Skin of body (tissue), 2 donors: ENCODE data around the gene TMEM134. TPM values are rescaled to one million over a fixed set of nuclear protein-coding genes. Genes with fewer than 3 reads are reported as not detected.
A peak's percentile ranks its signal among the peaks of the same experiment; 100 is the strongest.
"Not testable (repeated sequence)": the region's sequence is repeated elsewhere in the genome, so short reads cannot be mapped to it uniquely, and the experiment has no call there.

Experiments used
- DNase-seq: peaks from one replicate; lab custom pipeline; 2025; lab: John Stamatoyannopoulos, UW
- total RNA-seq: library from RNA; depleted of rRNA; stranded (reverse); fragments of >200 nt; gene quantifications from one replicate; pipeline ENCODE4 v1.2.3, GENCODE V29; 2014

TMEM134 gene, protein sequence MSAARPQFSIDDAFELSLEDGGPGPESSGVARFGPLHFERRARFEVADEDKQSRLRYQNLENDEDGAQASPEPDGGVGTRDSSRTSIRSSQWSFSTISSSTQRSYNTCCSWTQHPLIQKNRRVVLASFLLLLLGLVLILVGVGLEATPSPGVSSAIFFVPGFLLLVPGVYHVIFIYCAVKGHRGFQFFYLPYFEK
- total RNA-seq = 33.7 TPM

- DNase-seq = peak; percentile 88
These were observed at the start of gene TMEM134 for GRCh38 chr11:67468759-67469507. Gene TMEM134, minus strand, starts transcription at chr11:67469251. Its CDS starts 59 bp downstream, at chr11:67469192.

GRCh38 chr11:67517784-67518552, 48.9 kb upstream of the TMEM134 start:
- DNase-seq = no peak

DNA sequence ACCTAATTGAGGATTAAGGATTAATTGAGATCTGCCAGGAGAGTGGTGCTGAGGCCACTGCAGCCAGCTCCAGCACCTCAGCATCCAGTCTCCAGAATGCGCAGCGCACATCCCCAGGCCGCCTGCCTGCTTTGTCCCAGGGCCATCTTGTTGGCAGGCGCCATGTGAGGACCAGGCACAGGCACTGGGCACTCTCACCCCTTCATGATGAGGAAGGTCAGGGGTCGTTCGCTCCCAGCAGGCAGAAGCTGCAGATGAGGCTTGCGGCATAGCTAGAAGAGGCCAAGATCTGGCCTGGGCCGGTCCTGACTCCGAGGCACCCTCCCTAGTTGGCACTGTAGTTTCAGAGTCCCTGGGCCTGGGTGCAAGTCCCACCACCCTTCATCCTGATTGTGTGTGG, 47.8 kb upstream of the TMEM134 start:
- DNase-seq = no peak

GRCh38 chr11:67514116-67514515, 45.1 kb upstream of the TMEM134 start:
- DNase-seq = no peak

DNA sequence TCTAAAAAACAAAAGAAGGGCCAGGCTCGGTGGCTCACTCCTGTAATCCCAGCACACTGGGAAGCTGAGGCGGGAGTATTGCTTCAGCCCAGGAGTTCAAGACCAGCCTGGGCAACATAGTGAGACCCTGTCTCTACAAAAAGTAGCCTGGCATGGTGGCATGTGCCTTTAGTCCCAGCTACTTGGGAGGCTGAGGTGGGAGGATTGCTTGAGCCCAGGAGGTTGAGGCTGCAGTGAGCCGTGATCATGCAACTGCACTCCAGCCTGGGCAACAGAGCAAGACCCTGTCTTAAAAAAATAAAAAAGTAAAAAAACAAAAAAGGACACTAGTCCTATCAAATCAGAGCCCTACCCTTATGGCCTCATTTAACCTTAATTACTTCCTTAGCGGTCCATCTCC, 42.5 kb upstream of the TMEM134 start:
- not testable (repeated sequence) for DNase-seq

DNA sequence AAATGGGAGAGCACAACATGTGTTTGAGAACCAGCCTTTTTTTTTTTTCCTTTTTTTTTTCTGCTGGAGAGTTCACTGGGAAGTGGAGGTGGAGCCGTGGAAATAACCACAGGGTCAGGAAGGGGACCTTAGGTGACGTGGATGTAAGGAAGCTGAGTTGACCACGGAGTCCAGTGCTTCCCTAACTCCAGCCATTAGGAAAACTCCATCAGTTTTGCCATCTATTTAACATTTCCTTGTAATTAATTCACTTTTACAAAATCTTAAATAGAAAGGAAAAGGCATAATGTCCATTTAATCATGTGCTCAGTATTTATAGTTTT, 40.9 kb upstream of the TMEM134 start:
- DNase-seq = no peak

DNA sequence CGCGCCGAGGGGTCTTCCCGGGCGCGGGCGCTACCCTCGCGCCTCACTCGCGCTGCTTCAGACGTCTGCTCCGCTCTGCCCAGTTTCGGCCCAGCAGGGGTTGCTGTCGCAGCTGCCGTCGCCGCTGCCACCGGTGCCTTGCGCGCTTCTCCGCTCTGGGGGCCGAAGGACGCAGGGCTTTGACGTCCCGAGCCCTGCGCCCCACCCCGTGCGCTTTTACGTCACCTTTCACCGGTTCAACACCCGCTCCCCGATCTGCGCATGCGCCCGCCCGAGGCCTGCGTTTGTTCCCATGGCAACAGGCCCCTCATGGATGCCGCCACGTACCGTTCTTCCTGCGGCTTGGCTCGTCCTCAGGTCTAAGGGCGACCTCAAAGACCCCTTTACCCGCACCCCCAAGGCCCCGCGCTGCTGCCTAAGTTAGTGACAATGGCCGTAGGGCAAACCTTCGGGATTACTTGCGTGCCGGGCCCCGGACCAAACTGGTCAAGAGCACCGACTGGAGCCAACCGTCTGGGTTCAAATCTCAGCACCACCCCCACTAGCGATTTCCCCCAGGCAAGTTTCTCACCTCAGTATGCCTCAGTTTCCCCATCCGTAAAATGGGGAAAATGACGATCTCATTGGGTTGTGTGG, 39.6 kb upstream of the TMEM134 start:
- peak; percentile 85 for DNase-seq

DNA sequence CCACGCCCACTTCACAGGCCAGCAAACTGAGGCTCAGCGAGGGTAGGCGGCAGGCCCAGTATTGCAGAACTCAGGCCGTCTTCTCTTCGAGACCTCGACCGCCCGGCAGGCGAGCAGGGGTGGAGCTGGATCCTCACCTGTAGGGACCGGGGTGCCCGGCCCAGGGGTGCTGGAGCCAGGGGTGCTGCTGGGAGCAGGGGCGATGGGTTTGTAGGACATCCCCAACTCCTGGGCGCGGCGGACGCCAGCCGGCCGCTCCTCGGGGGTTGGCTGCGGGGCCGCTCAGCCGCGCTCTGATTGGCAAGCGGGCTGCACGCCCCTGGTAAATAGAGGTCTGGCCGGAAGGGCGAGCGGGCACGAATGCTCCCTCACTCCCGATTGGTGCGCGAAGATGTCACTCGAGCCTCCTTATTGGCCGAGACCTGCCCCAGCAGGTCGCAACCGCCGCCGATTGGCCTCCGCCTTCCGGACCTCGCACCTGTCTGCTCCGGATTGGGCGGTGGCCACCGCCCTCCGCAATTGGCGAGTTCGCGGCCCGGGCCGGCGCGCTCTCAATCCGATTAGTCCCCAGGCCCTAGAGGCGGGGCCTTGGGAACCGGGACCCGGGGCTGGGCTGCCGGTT, 38.9 kb upstream of the TMEM134 start, which contains the start of gene CDK2AP2:
Gene CDK2AP2 (minus strand): TSS at position 299 of the 622 bp plus-strand sequence. CDS start 80 bp downstream, at position 219.
- DNase-seq = peak; percentile 88

GRCh38 chr11:67507242-67507863, 38.3 kb upstream of the TMEM134 start:
- no peak for DNase-seq

DNA sequence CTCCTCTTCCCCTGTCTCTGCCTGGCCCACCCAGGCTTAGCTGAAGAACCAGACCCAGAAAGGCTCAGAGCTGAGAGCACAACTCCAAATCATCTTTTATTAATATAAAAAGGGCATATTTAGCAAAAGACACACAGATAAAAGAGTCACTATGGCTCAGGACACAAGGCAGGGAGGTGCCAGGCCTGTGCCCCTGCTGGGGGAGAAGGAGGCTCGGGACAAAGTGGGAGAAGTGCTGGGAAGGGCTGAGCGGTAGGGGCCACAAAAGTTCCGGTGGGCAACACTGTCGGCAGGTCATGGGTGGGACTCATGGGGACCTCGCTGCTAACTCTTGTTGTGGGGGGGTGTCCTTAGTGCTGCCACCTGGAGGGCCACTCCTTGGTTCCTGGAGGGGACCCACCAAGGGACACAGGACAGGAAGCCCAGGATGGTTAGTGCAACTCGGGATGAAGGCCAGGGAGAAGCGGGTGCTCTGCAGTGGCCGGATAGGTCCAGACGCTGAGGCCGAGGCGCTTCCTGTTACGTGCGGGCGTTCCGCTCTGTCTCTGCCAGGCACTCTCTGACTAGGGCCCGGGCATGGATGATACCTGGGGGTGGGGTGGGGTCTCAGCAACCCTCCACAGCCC, 37.5 kb upstream of the TMEM134 start:
- DNase-seq = no peak

- peak; percentile 47 for DNase-seq
These were observed 36.8 kb upstream of the TMEM134 start for GRCh38 chr11:67505605-67506396.

DNA sequence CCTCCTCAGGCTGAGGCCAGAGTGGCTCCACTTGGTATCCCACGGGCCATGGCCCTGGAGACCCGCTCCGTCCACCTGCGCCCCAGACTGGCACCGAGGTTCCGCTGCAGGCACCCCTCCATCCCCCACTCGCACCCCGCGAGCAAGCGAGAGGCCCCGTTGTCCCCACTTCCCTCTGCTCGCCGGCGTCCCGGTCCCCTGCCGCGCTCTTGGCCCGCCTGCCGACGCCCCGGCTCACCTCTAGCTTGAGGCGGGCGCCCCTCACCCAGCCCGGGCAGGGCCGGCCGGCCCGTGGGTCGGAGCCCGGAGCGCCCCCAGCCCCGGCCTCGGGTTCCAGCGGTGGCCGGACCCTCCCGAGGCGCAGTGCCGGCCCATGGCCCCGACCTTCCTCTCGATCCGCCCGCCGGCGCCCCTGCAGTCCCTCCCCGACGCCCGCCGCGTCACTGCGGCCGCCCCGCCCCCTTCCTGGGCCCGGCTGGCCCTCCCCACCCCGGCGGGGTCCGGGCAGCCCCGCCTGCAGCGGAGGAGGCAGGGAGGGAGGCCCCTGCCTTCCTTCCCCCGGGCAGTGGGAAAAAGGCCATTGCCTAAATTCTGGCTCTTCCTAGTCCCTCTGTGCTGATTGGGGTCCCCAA, 36.0 kb upstream of the TMEM134 start, which contains the start of gene PITPNM1:
Gene PITPNM1 (minus strand): TSS at position 414 of the 632 bp plus-strand sequence. CDS start 1,183 bp downstream, outside the sequence.
- DNase-seq = no peak

DNA sequence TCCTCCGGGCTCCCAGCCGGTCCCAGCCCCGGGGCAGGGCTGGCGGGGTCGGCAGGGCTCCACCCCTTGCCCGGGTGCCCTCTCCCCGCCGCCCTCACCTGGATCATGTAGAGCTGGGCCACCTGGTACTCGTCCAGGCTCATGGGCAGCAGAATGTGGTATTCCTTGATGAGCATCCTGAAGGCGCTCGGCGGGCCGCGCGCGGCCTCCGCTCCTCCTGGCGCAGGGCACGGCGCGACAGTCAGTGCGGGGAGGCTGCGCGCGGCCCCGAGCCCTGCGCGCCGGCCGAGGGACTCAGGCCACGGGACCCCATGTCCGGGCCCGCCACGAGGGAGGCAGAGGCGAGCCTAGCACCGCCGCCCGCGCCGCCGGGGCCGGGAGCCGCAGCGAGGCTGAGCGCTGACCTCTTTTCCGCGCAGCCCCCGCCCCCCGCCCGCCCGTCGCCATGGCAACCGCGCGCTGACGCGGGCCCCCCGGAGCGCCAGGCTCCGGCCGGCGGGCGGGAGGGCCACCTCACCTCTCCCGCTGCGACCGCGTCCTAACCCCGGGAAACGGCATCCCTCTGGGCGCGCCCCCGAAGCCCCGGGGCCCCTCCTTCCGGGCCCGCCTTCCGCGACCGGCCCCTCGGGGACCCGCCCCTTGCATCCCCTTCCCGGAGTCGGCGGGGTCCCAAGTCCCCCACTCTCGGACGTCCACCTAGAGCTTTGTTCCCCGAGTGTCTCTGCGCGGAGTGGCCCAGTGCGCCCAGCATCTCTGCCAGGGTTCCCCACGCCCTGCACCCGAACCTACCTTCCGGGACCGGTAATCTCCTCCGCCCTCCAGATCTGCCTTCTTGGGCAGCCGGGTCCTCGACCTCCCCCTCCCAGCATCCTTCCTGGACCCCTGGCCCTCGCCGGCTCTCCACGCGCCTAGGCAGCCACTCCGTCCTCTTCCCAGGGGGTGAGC, 35.2 kb upstream of the TMEM134 start:
- DNase-seq = no peak

DNA sequence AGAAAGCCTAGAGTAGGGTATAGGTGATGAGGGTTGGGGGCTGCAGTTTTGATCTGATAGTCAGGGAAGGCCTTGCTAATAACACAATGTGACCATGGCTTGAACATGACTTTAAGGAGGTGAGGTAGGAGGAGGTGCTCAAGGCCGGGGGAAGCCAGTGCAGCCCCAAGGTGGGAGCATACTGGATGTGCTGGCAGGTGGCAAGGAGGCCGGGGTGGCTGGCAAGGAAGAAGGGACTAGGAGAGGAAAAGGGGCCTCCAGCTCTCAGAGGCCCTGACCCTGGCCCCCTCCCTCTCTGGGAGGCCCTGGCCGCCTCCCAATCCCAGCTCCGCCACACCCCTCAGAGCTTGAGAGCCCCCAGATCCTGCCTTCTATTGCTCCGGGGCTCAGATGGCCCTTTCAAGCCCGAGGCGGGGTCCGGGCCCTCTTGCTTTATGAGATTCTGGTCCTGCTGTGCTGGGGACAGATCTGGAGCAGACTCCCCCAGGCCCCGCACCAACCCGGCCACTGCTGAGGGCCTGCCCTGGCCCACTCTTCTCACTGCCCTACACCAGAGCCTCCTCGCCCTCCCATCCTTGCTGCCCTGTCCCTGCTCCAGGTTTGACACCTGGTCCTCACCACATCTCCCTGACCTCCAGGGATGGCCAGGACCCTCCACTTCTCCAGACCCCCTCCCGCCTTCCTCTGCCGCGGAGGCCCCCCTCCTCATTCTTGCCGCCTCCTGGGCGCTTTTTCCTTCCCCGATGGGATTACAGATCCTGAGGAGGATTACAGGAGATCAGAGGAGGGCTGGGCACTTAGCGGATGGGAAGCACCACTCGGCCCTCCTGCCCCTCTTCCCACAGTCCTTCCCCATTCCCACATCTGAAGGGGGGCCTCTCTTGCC, 34.3 kb upstream of the TMEM134 start:
- no peak for DNase-seq

DNA sequence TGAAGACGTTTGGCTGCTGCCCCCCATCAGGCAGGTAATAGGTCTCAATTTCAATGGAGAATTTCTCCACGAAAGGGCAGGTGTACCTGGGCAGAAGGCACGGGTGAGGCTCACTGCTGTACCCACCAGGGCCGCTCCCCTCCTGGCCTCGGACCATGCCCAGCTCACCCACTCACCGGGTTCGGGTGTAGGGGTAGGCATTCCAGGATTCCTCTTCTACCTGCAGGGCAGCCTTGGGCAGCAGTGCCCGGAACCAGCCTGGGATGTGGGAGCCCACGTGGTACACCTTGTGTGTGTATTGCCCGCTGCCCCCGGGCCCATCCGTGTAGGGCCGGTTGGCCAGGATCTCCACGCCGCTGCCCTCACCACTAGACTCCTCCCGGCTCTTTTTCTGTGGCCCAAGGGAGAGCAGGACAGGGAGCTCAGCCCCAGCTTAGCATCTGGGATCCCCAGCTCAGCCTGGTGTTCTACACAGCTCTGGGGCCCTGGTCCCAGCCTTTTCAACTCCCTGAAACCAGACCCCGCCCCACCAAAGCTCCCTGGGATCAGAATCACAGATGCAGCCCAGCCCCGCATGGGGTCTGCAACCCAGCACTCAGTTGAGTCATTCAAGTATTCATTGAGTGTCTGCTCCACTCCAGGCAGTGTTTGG, 33.4 kb upstream of the TMEM134 start:
- DNase-seq = no peak

- DNase-seq = no peak
These were observed 32.8 kb upstream of the TMEM134 start for GRCh38 chr11:67501854-67502253.
